A673 (cell line): ENCODE measurements around the gene OR2T35. TPM values are rescaled to one million over a fixed set of nuclear protein-coding genes. Genes with fewer than 3 reads are reported as not detected.

Experiments
- BruUV-seq: library from RNA; stranded (reverse); fragments of 400-500 nt; replicated peaks from 2 replicates; lab custom pipeline; 2021; lab: Mats Ljungman, UMichigan
- CTCF ChIA-PET: fragments of 300-600 bp; sonication (Branson Sonifier 250); formaldehyde crosslinking; loops from one replicate; lab custom pipeline; 2022; ENCODE audit warnings: antibody characterized with exemption; lab: Charles Lee
- POLR2A ChIA-PET: fragments of 300-600 bp; sonication (Branson Sonifier 250); formaldehyde crosslinking; loops from one replicate; lab custom pipeline; 2022; ENCODE audit warnings: antibody characterized with exemption; ENCODE audit not compliant: low non-redundant PET; lab: Charles Lee
- DNase-seq: peaks from one replicate; pipeline ENCODE4 v3.0.0-alpha.2; 2015; ENCODE audit warnings: low spot score
- H3K27ac ChIP-seq: fragments of 200-600 bp; sonication (generic); 2 replicates; pipeline ENCODE4 v1.5.1; 2016; ENCODE audit warnings: mixed run types, low read depth, mild to moderate bottlenecking, mixed read lengths, antibody characterized with exemption, low read length; ENCODE audit not compliant: poor library complexity, severe bottlenecking
- H3K27me3 ChIP-seq: fragments of 200-600 bp; sonication (generic); replicated peaks from 2 replicates; pipeline ENCODE4 v1.6.1; 2017; ENCODE audit warnings: mixed run types, low read depth, mild to moderate bottlenecking, mixed read lengths, antibody characterized with exemption, low read length; ENCODE audit not compliant: insufficient read depth, poor library complexity
- H3K36me3 ChIP-seq: fragments of 200-600 bp; sonication (generic); 2 replicates; pipeline ENCODE4 v1.6.1; 2016; ENCODE audit warnings: mixed run types, mild to moderate bottlenecking, mixed read lengths, antibody characterized with exemption, low read length; ENCODE audit not compliant: insufficient read depth, poor library complexity, severe bottlenecking
- H3K4me1 ChIP-seq: fragments of 200-600 bp; sonication (generic); 2 replicates; pipeline ENCODE4 v1.6.1; 2017; ENCODE audit warnings: mixed run types, mild to moderate bottlenecking, mixed read lengths, antibody characterized with exemption, low read length; ENCODE audit not compliant: insufficient read depth, poor library complexity, severe bottlenecking
- H3K4me3 ChIP-seq: fragments of 200-600 bp; sonication (generic); 2 replicates; pipeline ENCODE4 v1.5.1; 2016; ENCODE audit warnings: low read depth, mixed run types, mild to moderate bottlenecking, mixed read lengths, low read length; ENCODE audit not compliant: poor library complexity, severe bottlenecking
- H3K9me3 ChIP-seq: fragments of 200-600 bp; sonication (generic); 2 replicates; pipeline ENCODE4 v1.6.1; 2016; ENCODE audit warnings: mixed run types, low read depth, mild to moderate bottlenecking, mixed read lengths, antibody characterized with exemption, low read length; ENCODE audit not compliant: poor library complexity, severe bottlenecking
- EZH2 ChIP-seq: fragments of 200-600 bp; sonication (generic); IDR thresholded peaks from 2 replicates; pipeline ENCODE4 v1.6.1; 2017; ENCODE audit warnings: borderline replicate concordance, low read depth, mild to moderate bottlenecking, mixed read lengths, antibody characterized with exemption, low read length; ENCODE audit not compliant: poor library complexity, severe bottlenecking
- intact Hi-C: fragments of 100-400 bp; cut with micrococcal nuclease; formaldehyde crosslinking; loops from one replicate; pipeline ENCODE4 v1.10.0; 2022; ENCODE audit not compliant: unreplicated experiment
- total RNA-seq: library from RNA; stranded (reverse); gene quantifications from 2 replicates; pipeline ENCODE4 v1.2.3, GENCODE V29; 2021
- TF ChIP-seq, protein P1 (sequence below): fragments of 300-800, 200-600 bp; sonication (generic); conservative IDR thresholded peaks from 2 replicates; pipeline ENCODE4 v1.5.1; 2017; ENCODE audit warnings: low read depth, mild to moderate bottlenecking, antibody characterized with exemption, low read length, moderate library complexity, mixed read lengths

Gene OR2T35
- total RNA-seq, 1 experiment from 2014 or later: not detected

DNA sequence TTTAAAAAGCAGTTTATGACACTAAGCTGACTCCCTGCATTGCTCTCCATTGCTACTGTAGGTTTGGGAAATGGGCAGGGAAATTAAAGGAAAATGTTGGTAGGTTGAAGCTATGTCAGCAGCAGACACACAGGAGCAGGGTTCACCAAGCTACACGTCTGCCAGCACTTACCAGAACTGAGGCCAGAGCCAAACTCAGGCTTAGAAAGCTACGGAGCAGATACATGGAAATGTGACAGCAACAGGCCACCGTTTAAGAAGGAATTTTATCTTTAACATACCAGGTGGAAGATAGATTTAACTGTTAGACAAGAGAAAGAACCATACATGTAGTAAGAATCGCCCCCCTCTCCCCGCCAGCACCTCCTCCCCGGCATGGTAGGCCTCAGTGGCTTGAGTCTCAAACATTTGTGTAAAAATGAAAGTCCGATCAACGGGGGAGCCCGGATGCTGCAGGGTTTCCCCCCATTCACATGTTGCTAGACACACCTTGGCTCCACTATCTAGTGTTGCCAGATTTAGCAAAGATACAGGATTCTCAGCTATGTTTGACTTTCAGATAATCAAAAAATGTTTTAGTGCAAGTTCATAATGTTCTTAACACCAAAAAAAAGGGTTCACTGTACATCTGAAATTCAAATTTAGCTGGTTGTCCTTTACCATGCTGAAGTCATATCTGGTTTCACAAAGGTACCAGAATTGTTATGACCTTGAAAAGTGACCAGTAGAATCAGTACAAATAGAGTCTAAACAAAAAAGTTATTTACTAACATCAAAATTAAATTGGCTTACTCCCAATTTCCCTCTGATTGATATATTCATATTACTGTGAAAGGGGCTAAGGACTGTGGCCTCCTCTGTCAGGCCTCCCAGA, 16.9 kb downstream of the OR2T35 start:
- Histone ChIP-seq H3K27ac (no peak overlapping the region), H3K27me3 (no peaks in the 10 kb centered on the region), H3K36me3 (no peaks in the 10 kb centered on the region), H3K4me3 (no peak overlapping the region), H3K9me3 (no peaks in the 10 kb centered on the region), H3K4me1 (peaks cover 19% of the 10 kb centered on the region)
- ChIA-PET CTCF (no interaction called here), POLR2A (no interaction called here)
- TF ChIP-seq EZH2: no peak
- TF ChIP-seq, protein P1, sequence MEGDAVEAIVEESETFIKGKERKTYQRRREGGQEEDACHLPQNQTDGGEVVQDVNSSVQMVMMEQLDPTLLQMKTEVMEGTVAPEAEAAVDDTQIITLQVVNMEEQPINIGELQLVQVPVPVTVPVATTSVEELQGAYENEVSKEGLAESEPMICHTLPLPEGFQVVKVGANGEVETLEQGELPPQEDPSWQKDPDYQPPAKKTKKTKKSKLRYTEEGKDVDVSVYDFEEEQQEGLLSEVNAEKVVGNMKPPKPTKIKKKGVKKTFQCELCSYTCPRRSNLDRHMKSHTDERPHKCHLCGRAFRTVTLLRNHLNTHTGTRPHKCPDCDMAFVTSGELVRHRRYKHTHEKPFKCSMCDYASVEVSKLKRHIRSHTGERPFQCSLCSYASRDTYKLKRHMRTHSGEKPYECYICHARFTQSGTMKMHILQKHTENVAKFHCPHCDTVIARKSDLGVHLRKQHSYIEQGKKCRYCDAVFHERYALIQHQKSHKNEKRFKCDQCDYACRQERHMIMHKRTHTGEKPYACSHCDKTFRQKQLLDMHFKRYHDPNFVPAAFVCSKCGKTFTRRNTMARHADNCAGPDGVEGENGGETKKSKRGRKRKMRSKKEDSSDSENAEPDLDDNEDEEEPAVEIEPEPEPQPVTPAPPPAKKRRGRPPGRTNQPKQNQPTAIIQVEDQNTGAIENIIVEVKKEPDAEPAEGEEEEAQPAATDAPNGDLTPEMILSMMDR: no peak
- intact Hi-C loops: no loop called here
- BruUV-seq: no TSS peak
- DNase-seq: no peak

DNA sequence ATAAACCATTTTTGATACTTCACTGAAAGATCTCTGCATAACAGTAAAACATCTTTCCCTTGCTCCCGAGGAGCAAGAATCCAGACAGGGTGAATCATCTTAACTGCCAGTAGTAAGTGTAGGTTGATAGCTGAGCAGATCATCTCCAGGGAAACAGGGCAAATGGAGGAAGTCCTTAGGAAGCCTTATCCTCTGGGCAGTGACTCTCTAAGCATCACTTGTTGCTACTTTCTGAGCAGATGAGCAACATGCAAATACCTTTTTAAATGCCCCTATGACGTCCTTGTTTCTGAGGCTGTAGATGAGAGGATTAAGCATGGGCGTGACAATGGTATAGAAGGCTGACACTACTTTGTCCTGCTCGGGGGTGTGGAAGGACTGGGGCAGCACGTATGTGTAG, 19.1 kb downstream of the OR2T35 start:
- H3K27me3 ChIP-seq: no peaks in the 10 kb centered on the region
- H3K27ac ChIP-seq: no peak overlapping the region
- no TSS peak for BruUV-seq
- TF ChIP-seq EZH2: no peak
- TF ChIP-seq, protein P1: no peak
- DNase-seq: no peak
- H3K36me3 ChIP-seq: no peaks in the 10 kb centered on the region
- CTCF ChIA-PET: no interaction called here
- H3K4me1 ChIP-seq: peaks cover 23% of the 10 kb centered on the region
- intact Hi-C loops: no loop called here
- POLR2A ChIA-PET: no interaction called here
- no peak overlapping the region for H3K4me3 ChIP-seq
- H3K9me3 ChIP-seq: no peaks in the 10 kb centered on the region

DNA sequence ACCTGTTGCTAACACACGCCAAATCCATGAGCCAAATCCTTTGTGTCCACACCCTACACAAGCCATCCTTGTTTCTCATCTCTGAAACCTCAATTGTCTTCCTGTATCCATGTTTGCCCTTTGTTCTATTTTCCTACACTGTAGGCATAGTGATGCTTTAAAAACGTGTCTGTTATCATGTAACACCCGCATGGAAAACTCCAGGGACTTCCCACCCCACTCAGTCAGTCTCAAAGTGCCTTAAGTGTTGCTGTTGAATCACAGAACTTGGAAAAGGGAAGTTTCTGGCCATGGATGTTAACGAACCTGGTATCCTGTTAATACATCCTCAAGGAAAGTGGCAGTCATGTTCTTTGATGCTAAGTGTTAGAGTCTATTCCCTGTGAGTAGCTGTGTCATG, 19.9 kb downstream of the OR2T35 start:
- Histone ChIP-seq H3K36me3 (no peaks in the 10 kb centered on the region), H3K4me1 (peaks cover 17% of the 10 kb centered on the region), H3K4me3 (no peak overlapping the region), H3K27me3 (no peaks in the 10 kb centered on the region), H3K9me3 (no peaks in the 10 kb centered on the region), H3K27ac (no peak overlapping the region)
- intact Hi-C loops: no loop called here
- no TSS peak for BruUV-seq
- TF ChIP-seq, protein P1: no peak
- no peak for TF ChIP-seq EZH2
- POLR2A ChIA-PET: no interaction called here
- CTCF ChIA-PET: no interaction called here
- DNase-seq: no peak
